Measurements from ENCODE around the gene ACSM3.
"Not testable (repeated sequence)": the region's sequence is repeated elsewhere in the genome, so short reads cannot be mapped to it uniquely, and the experiment has no call there.

Gene ACSM3

DNA sequence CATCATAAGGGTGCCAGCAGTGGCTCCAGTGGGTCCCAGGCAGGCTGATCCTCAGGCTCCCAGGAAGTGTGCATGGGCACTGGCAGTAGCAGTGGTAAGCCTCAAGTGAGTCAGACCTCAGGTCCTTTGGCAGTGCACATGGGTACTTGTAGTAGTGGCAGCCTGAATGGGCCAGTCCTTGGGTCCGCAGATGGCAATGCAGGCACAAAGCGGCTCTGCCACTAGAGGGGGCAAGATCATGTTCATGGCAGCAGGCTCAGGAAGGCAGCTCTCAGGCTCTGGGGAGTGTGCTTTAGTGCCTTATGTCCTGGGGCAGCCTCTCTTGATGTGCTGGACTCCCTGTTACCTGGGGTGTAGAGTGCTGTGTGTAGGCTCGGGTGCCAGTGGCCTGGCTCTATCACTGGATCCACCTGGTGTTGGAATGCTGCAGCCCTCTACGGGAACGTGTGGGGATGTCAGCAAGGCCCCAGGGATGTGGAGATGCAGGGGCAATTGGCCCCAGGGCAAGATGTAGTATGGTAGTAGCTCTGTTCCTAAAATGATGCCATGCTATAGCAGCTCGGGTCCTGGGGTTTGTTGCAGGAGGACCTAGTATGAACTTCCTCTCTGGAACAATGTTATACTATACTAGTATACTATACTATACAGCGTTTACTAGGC lies 11.0 kb downstream of the ACSM3 start:
- H3K4me3 Mint-ChIP-seq, result no peak overlapping the region
- H3K36me3 Mint-ChIP-seq, result no peaks in the 10 kb centered on the region
- H3K27ac Mint-ChIP-seq, result no peak overlapping the region
- H3K4me1 Mint-ChIP-seq, result no peaks in the 10 kb centered on the region
- H3K9me3 Mint-ChIP-seq, result no peaks in the 10 kb centered on the region
- ATAC-seq, result peak; percentile 80
- peak; percentile 28 to 79 for DNase-seq (ENCODE audit: low spot score in 2 of 2)

- Mint-ChIP-seq H3K9me3 (no peaks in the 10 kb centered on the region), H3K4me1 (no peaks in the 10 kb centered on the region), H3K27ac (no peak overlapping the region), H3K36me3 (no peaks in the 10 kb centered on the region), H3K4me3 (no peak overlapping the region)
- ATAC-seq (no peak), DNase-seq (ENCODE audit: low spot score in 2 of 2) (no peak)
These were observed 17.9 kb downstream of the ACSM3 start for GRCh38 chr16:20781697-20782096.

DNA sequence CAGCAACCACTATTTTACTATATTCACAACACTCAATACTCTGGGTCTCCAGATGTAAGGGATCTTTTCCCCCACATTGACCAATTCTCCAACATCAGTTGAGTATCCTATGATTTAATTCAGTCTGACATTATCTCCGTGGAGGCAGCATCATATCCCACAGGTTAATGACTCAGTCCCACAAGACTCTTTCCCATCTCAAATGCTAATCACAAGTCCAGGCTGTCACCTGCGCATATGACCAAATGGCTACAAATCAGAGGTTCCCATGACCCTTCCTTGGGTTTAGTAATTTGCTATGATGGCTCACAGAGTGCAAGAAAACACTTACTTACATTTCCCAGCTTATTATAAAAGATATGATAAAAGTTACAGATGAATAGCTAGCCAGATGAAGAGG lies 18.7 kb downstream of the ACSM3 start:
- DNase-seq (ENCODE audit: low spot score in 2 of 2) (no peak), ATAC-seq (no peak)
- Mint-ChIP-seq H3K36me3 (no peaks in the 10 kb centered on the region), H3K27ac (no peak overlapping the region), H3K4me1 (no peaks in the 10 kb centered on the region), H3K9me3 (no peaks in the 10 kb centered on the region), H3K4me3 (no peak overlapping the region)

GRCh38 chr16:20784204-20784603 lies 20.4 kb downstream of the ACSM3 start:
- Mint-ChIP-seq H3K9me3 (no peaks in the 10 kb centered on the region), H3K36me3 (no peaks in the 10 kb centered on the region), H3K4me3 (no peak overlapping the region), H3K4me1 (no peaks in the 10 kb centered on the region), H3K27ac (no peak overlapping the region)
- no peak for DNase-seq (ENCODE audit: low spot score in 2 of 2)
- no peak for ATAC-seq

DNA sequence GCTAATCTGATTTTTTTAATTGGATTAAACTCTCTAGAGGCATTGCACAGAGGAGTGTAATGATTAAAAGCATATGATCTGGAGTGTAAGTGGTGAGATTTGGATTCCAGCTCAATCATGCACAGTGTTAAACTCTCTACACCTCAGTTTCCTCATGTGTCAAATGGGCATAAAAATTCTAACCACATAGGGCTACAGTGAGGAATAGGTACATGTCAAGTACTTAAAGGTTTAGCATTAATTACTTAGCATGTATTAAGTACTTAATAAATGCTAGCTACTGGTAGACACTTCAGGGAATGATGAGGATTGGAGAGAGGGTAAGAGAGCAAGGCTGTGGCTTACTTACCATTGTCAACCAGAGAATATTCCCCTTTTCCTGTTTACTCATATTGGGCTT lies 25.3 kb downstream of the ACSM3 start:
- no peaks in the 10 kb centered on the region for H3K4me1 Mint-ChIP-seq
- H3K9me3 Mint-ChIP-seq, result no peaks in the 10 kb centered on the region
- no peak for DNase-seq (ENCODE audit: low spot score in 2 of 2)
- ATAC-seq, result no peak
- no peak overlapping the region for H3K27ac Mint-ChIP-seq
- no peaks in the 10 kb centered on the region for H3K36me3 Mint-ChIP-seq
- H3K4me3 Mint-ChIP-seq, result no peak overlapping the region

- H3K27ac Mint-ChIP-seq, result no peak overlapping the region
- ATAC-seq (no peak), DNase-seq (ENCODE audit: low spot score in 2 of 2) (no peak)
- H3K4me1 Mint-ChIP-seq, result no peaks in the 10 kb centered on the region
- no peak overlapping the region for H3K4me3 Mint-ChIP-seq
- H3K9me3 Mint-ChIP-seq, result no peaks in the 10 kb centered on the region
- no peaks in the 10 kb centered on the region for H3K36me3 Mint-ChIP-seq
These were observed 28.3 kb downstream of the ACSM3 start for GRCh38 chr16:20791923-20792612.

- no peaks in the 10 kb centered on the region for H3K4me1 Mint-ChIP-seq
- H3K4me3 Mint-ChIP-seq, result no peak overlapping the region
- H3K9me3 Mint-ChIP-seq, result no peaks in the 10 kb centered on the region
- ATAC-seq (no peak), DNase-seq (ENCODE audit: low spot score in 2 of 2) (no peak)
- peaks cover 18% of the 10 kb centered on the region for H3K36me3 Mint-ChIP-seq
- H3K27ac Mint-ChIP-seq, result no peak overlapping the region
These were observed 34.5 kb downstream of the ACSM3 start for GRCh38 chr16:20798364-20798763.

DNA sequence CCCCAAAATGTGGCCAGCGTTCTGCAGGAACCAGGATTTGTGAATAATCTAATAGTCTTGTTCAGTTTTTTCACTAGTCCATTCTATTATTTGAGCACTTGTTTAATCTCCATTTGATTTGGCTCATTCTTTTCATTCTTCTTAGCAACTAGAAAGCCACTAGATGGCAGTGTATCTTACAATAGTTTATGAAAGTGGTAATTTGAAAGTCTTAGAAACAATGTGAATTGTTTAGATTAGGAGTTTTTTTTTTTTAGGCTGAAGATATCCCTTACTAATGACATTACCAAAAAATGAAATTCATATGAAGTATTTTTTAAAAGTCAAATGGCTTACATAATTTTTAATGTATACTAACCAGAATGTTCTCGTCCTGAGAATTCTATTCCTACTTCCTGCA lies 35.8 kb downstream of the ACSM3 start:
- ATAC-seq (no peak), DNase-seq (ENCODE audit: low spot score in 2 of 2) (no peak)
- Mint-ChIP-seq H3K4me1 (no peaks in the 10 kb centered on the region), H3K9me3 (no peaks in the 10 kb centered on the region), H3K27ac (no peak overlapping the region), H3K36me3 (peaks cover 18% of the 10 kb centered on the region), H3K4me3 (no peak overlapping the region)

- Mint-ChIP-seq H3K27ac (no peak overlapping the region), H3K36me3 (peaks cover 24% of the 10 kb centered on the region), H3K4me3 (no peak overlapping the region), H3K4me1 (peaks cover 7% of the 10 kb centered on the region), H3K9me3 (no peaks in the 10 kb centered on the region)
- no peak for DNase-seq (ENCODE audit: low spot score in 2 of 2)
- ATAC-seq, result no peak
These were observed 37.5 kb downstream of the ACSM3 start for GRCh38 chr16:20801278-20801677.

DNA sequence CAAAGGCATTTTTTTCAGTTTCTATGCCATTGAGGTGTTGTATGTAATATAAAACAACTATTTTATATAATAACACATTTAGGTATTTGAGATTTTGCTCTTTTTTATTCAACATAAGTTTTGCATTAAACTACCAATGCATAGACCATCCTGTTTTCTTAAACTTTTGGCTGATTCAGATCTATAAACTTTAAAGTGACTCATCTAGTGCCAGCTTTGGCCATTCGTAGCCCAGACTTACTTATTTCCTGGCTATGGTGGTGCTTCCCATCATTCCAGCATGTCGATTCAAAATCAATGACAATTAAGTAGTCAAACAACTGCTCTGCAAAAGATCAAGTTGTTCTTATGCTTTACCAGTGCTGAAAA lies 39.4 kb downstream of the ACSM3 start:
- Mint-ChIP-seq H3K36me3 (peaks cover 32% of the 10 kb centered on the region), H3K4me3 (no peak overlapping the region), H3K4me1 (peaks cover 24% of the 10 kb centered on the region), H3K27ac (no peak overlapping the region), H3K9me3 (no peaks in the 10 kb centered on the region)
- no peak for ATAC-seq
- DNase-seq (ENCODE audit: low spot score in 2 of 2), result no peak

DNA sequence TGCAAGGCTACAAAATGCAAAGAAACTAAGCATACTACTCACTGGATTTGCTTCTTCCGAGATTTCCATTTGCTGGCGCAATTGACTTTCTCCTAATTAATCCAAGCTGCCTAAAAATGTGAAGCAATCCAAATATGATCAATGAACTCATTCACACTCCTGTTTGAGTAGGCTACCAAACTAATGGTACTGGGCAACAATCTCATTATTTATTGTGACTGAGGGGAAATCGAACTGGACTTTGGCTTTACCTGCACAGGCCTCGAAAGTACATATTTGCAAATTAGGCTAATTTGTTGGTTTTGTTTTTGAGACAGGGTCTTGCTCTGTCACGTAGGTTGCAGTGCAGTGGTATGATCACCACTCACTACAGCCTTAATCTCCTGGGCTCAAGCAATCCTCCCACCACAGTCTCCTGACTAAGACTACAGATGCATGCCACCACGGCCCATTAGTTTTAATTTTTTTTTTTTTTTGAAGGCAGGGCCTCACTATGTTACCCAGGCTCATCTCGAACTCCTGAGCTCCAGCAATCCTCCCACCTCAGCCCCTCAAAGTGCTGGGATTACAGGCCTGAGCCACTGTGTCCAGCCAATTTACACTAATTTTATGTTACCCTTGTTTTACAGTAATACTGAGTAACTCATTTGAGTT lies 39.9 kb downstream of the ACSM3 start:
- Mint-ChIP-seq H3K4me3 (no peak overlapping the region), H3K27ac (no peak overlapping the region), H3K4me1 (peaks cover 28% of the 10 kb centered on the region), H3K36me3 (peaks cover 31% of the 10 kb centered on the region), H3K9me3 (no peaks in the 10 kb centered on the region)
- ATAC-seq (no peak), DNase-seq (ENCODE audit: low spot score in 2 of 2) (no peak)

DNA sequence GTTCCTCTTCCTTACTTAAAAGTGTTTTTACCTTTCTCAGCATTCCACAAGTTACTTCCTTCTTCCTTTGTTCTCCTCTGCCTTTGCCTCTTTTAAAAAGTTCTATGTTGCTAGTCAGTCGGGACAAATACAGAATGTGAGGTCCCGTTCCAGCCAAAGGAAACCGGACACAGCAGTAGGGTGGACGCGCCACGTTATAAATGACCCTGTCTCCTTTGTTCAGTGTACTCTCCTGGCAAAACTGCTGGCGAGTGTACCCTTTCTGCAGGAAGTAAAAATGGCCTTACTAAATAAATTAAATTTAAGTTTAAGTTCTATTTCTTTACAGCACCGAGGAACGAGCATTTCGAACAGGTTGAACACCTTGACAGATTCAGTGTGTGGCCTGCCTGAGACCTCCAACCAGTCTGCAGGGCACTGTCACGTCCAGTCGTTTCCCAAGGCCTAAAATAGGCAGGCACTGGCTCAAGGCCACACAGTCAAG lies 41.9 kb downstream of the ACSM3 start:
- Mint-ChIP-seq H3K4me3 (peak overlapping the region; percentile 99), H3K4me1 (peaks cover 28% of the 10 kb centered on the region), H3K27ac (peak overlapping the region; percentile 99), H3K36me3 (peaks cover 24% of the 10 kb centered on the region)
- not testable (repeated sequence) for ATAC-seq; DNase-seq (ENCODE audit: low spot score in 2 of 2); H3K9me3 Mint-ChIP-seq

GRCh38 chr16:20806168-20807050 lies 42.6 kb downstream of the ACSM3 start, which contains the start of the genes ERI2 and REXO5:
Gene ERI2 (minus strand): TSS chr16:20806472. CDS start chr16:20806430, 42 bp downstream.
Gene REXO5 (plus strand): TSS chr16:20806527. CDS start chr16:20806954, 427 bp downstream.
- Mint-ChIP-seq H3K36me3 (peaks cover 24% of the 10 kb centered on the region), H3K4me1 (peaks cover 28% of the 10 kb centered on the region), H3K27ac (peak within 1 kb of the TSS; percentile 99), H3K9me3 (no peaks in the 10 kb centered on the region), H3K4me3 (peak within 1 kb of the TSS; percentile 99)
- peak; percentile 88 for ATAC-seq
- DNase-seq (ENCODE audit: low spot score in 2 of 2), result peak; percentile 57 to 90

DNA sequence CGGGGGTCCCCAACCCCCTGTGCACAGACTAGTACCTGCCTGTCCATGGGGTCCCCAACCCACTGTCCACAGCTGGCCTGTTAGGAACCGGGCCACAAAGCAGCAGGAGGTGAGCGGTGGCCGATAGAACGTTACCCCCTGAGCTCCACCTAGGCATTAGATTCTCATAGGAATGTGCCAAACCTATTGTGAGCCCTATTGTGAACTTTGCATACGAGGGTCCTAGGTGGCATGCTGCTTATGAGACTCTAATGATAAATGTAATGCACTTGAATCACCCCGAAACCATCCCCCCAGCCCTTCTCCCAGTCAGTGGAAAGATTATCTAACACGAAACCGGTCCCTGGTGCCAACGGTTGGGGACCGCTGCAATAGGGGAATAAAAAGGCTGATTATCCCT lies 44.0 kb downstream of the ACSM3 start:
- Mint-ChIP-seq H3K36me3 (peaks cover 24% of the 10 kb centered on the region), H3K4me3 (peak overlapping the region; percentile 99), H3K4me1 (peaks cover 28% of the 10 kb centered on the region), H3K9me3 (no peaks in the 10 kb centered on the region), H3K27ac (peak overlapping the region; percentile 99)
- DNase-seq (ENCODE audit: low spot score in 2 of 2) (no peak), ATAC-seq (no peak)

DNA sequence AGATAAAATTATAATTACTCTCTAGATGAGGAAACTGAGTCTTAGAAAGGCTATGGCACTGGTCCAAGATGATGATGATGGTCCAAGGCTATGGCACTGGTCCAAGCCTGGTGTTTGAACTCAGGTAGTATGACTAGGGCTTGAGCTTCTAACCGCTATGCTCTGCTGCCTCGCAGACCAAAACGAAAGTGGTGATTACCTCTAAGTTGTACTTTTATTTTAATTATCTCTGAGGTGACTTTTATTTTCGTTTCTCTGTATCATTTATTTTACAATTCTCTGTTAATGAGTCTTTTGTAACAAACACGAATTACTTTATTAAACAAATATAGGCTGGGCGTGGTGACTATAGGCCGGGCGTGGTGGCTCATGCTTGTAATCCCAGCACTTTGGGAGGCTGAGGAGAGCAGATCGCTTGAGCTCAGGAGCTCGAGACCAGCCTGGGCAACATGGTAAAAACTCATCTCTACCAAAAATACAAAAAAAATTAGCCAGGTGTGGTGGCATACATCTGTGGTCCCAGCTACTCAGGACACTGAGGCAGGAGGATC lies 48.1 kb downstream of the ACSM3 start:
- DNase-seq (ENCODE audit: low spot score in 2 of 2) (no peak), ATAC-seq (no peak)

More for the DNA sequence above, 48.1 kb downstream of the ACSM3 start:
- Mint-ChIP-seq H3K4me1 (peaks cover 21% of the 10 kb centered on the region), H3K9me3 (no peaks in the 10 kb centered on the region), H3K27ac (no peak overlapping the region), H3K4me3 (no peak overlapping the region), H3K36me3 (peaks cover 12% of the 10 kb centered on the region)
